Measurements from ENCODE around the gene COPS3.

- TF ChIP-seq MAZ (IDR thresholded peaks at IDR 0.05; ENCODE audit: borderline replicate concordance, low read depth, low read length), result no peak
- TF ChIP-seq CTCF (conservative IDR thresholded peaks at IDR 0.05; ENCODE audit: low read depth, low read length), result no peak
- TF ChIP-seq CEBPB (IDR thresholded peaks at IDR 0.05; ENCODE audit: low read depth, low read length), result no peak
- TF ChIP-seq MAFK (IDR thresholded peaks at IDR 0.05; ENCODE audit: low read depth, low read length), result no peak
- TF ChIP-seq USF2 (IDR thresholded peaks at IDR 0.05; ENCODE audit: low read depth, low read length), result no peak
- TF ChIP-seq RFX5 (IDR thresholded peaks at IDR 0.05; ENCODE audit: low read depth, low read length), result no peak
- TF ChIP-seq SMC3 (IDR thresholded peaks at IDR 0.05; ENCODE audit: low read depth, low read length), result no peak
- TF ChIP-seq MXI1 (IDR thresholded peaks at IDR 0.05; ENCODE audit: borderline replicate concordance, low read depth, low read length), result no peak
- TF ChIP-seq RAD21 (IDR thresholded peaks at IDR 0.05; ENCODE audit: low read length), result no peak
- TF ChIP-seq CHD1 (IDR thresholded peaks at IDR 0.05; ENCODE audit: low read depth, low read length), result no peak
- no peak for TF ChIP-seq POLR2A (IDR thresholded peaks at IDR 0.05; ENCODE audit: low read depth, low read length)
These were observed 54.4 kb downstream of the COPS3 start for GRCh38 chr17:17226451-17227265.
